Measurements from ENCODE around the gene ENOPH1.

The ENOPH1 gene

GRCh38 chr4:82434949-82435348 is 4.6 kb downstream of the ENOPH1 start:
- POLR2A ChIA-PET = no interaction called here
- TF ChIP-seq ZNF404 (tag by site-specific recombination; IDR thresholded peaks at IDR 0.05) (no peak), ZNF169 (tag by site-specific recombination; IDR thresholded peaks at IDR 0.05) (no peak), EGR2 (tag by site-specific recombination; IDR thresholded peaks at IDR 0.05; ENCODE audit: low read depth) (no peak), ZNF521 (tag by site-specific recombination; IDR thresholded peaks at IDR 0.05) (no peak), YY1 (tag by site-specific recombination; IDR thresholded peaks at IDR 0.05) (no peak), ZBTB7A (tag by site-specific recombination; IDR thresholded peaks at IDR 0.05; ENCODE audit: low read depth) (no peak), ZNF350 (tag by site-specific recombination; IDR thresholded peaks at IDR 0.05) (no peak), ZSCAN5A (tag by site-specific recombination; IDR thresholded peaks at IDR 0.05) (no peak), OVOL3 (tag by site-specific recombination; IDR thresholded peaks at IDR 0.05) (no peak), ZNF555 (tag by site-specific recombination; conservative IDR thresholded peaks at IDR 0.05) (no peak), ZNF510 (tag by site-specific recombination; IDR thresholded peaks at IDR 0.05; ENCODE audit: insufficient replicate concordance) (no peak), ZBTB6 (tag by site-specific recombination; IDR thresholded peaks at IDR 0.05) (no peak), ZNF211 (tag by site-specific recombination; IDR thresholded peaks at IDR 0.05; ENCODE audit: low read depth) (no peak), ZNF677 (tag by site-specific recombination; IDR thresholded peaks at IDR 0.05) (no peak), ZNF843 (tag by site-specific recombination; IDR thresholded peaks at IDR 0.05) (no peak), WT1 (tag by site-specific recombination; IDR thresholded peaks at IDR 0.05) (no peak)
- TF ChIP-seq, protein P1, sequence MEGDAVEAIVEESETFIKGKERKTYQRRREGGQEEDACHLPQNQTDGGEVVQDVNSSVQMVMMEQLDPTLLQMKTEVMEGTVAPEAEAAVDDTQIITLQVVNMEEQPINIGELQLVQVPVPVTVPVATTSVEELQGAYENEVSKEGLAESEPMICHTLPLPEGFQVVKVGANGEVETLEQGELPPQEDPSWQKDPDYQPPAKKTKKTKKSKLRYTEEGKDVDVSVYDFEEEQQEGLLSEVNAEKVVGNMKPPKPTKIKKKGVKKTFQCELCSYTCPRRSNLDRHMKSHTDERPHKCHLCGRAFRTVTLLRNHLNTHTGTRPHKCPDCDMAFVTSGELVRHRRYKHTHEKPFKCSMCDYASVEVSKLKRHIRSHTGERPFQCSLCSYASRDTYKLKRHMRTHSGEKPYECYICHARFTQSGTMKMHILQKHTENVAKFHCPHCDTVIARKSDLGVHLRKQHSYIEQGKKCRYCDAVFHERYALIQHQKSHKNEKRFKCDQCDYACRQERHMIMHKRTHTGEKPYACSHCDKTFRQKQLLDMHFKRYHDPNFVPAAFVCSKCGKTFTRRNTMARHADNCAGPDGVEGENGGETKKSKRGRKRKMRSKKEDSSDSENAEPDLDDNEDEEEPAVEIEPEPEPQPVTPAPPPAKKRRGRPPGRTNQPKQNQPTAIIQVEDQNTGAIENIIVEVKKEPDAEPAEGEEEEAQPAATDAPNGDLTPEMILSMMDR (tag by site-specific recombination; IDR thresholded peaks at IDR 0.05) = no peak
- TF ChIP-seq, protein P2, sequence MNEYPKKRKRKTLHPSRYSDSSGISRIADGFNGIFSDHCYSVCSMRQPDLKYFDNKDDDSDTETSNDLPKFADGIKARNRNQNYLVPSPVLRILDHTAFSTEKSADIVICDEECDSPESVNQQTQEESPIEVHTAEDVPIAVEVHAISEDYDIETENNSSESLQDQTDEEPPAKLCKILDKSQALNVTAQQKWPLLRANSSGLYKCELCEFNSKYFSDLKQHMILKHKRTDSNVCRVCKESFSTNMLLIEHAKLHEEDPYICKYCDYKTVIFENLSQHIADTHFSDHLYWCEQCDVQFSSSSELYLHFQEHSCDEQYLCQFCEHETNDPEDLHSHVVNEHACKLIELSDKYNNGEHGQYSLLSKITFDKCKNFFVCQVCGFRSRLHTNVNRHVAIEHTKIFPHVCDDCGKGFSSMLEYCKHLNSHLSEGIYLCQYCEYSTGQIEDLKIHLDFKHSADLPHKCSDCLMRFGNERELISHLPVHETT (tag by site-specific recombination; IDR thresholded peaks at IDR 0.05) = no peak
- TF ChIP-seq, protein P3, sequence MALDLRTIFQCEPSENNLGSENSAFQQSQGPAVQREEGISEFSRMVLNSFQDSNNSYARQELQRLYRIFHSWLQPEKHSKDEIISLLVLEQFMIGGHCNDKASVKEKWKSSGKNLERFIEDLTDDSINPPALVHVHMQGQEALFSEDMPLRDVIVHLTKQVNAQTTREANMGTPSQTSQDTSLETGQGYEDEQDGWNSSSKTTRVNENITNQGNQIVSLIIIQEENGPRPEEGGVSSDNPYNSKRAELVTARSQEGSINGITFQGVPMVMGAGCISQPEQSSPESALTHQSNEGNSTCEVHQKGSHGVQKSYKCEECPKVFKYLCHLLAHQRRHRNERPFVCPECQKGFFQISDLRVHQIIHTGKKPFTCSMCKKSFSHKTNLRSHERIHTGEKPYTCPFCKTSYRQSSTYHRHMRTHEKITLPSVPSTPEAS (tag by site-specific recombination; IDR thresholded peaks at IDR 0.05) = no peak
- TF ChIP-seq, protein P4, sequence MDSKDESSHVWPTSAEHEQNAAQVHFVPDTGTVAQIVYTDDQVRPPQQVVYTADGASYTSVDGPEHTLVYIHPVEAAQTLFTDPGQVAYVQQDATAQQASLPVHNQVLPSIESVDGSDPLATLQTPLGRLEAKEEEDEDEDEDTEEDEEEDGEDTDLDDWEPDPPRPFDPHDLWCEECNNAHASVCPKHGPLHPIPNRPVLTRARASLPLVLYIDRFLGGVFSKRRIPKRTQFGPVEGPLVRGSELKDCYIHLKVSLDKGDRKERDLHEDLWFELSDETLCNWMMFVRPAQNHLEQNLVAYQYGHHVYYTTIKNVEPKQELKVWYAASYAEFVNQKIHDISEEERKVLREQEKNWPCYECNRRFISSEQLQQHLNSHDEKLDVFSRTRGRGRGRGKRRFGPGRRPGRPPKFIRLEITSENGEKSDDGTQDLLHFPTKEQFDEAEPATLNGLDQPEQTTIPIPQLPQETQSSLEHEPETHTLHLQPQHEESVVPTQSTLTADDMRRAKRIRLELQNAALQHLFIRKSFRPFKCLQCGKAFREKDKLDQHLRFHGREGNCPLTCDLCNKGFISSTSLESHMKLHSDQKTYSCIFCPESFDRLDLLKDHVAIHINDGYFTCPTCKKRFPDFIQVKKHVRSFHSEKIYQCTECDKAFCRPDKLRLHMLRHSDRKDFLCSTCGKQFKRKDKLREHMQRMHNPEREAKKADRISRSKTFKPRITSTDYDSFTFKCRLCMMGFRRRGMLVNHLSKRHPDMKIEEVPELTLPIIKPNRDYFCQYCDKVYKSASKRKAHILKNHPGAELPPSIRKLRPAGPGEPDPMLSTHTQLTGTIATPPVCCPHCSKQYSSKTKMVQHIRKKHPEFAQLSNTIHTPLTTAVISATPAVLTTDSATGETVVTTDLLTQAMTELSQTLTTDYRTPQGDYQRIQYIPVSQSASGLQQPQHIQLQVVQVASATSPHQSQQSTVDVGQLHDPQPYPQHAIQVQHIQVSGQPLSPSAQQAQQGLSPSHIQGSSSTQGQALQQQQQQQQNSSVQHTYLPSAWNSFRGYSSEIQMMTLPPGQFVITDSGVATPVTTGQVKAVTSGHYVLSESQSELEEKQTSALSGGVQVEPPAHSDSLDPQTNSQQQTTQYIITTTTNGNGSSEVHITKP (tag by site-specific recombination; IDR thresholded peaks at IDR 0.05) = no peak
- Histone ChIP-seq H3K27ac (ENCODE audit: extremely low read depth, low read depth, low read length) (no peak overlapping the region), H3K4me1 (ENCODE audit: control insufficient read depth, insufficient read depth, low read length) (no peaks in the 10 kb centered on the region), H3K9me3 (ENCODE audit: control insufficient read depth, insufficient read depth, low read depth, low read length) (no peaks in the 10 kb centered on the region), H3K4me3 (ENCODE audit: low read depth, low read length) (no peak overlapping the region), H3K36me3 (ENCODE audit: control insufficient read depth in 2 of 2, insufficient read depth in 1 of 2, low read length in 2 of 2) (peaks cover 0 to 13% of the 10 kb centered on the region in 2 experiments; a peak in 2 of 3 replicates)
- CTCF ChIA-PET = interaction anchor here (0.8 kb wide), 1 partner anchor 62 kb away, joined by 3 read pairs; no protein-coding TSS in a partner anchor

All from HEK293 (cell line).